Jurkat, Clone E6-1 (cell line): ENCODE measurements around the gene ZNF716. TPM values are rescaled to one million over a fixed set of nuclear protein-coding genes. Genes with fewer than 3 reads are reported as not detected.
"Not testable (repeated sequence)": the region's sequence is repeated elsewhere in the genome, so short reads cannot be mapped to it uniquely, and the experiment has no call there.

Experiments used
- DNase-seq: peaks from one replicate; pipeline ENCODE4 v3.0.0-alpha.2; 2011; ENCODE audit warnings: low read depth, low spot score
- H3K4me3 ChIP-seq: 2 replicates; pipeline ENCODE4 v1.5.1; 2011; ENCODE audit warnings: mild to moderate bottlenecking, low read length, control low read depth, moderate library complexity
- polyA plus RNA-seq: library from polyadenylated mRNA; unstranded; fragments of >200 nt; gene quantifications from one replicate; pipeline ENCODE4 v1.2.1, GENCODE V29; 2012; ENCODE audit warnings: missing spikeins; ENCODE audit not compliant: insufficient read length, insufficient read depth

The ZNF716 gene
- not detected for polyA plus RNA-seq

- no peak within 1 kb of the TSS for H3K4me3 ChIP-seq
- DNase-seq, result no peak
These were observed at the start of gene ZNF716 for GRCh38 chr7:57449904-57450303. Gene ZNF716 (plus strand): TSS chr7:57450177. CDS start chr7:57450289, 112 bp downstream.

- no peak for DNase-seq
- H3K4me3 ChIP-seq, result no peak overlapping the region
These were observed 49.3 kb upstream of the ZNF716 start for GRCh38 chr7:57400531-57401155.

- H3K4me3 ChIP-seq, result not testable (repeated sequence)
These were observed 46.9 kb upstream of the ZNF716 start for GRCh38 chr7:57403051-57403450.

GRCh38 chr7:57403601-57404342 lies 46.2 kb upstream of the ZNF716 start:
- no peak for DNase-seq
- H3K4me3 ChIP-seq, result no peak overlapping the region

More at GRCh38 chr7:57403051-57403450, 46.9 kb upstream of the ZNF716 start:
- not testable (repeated sequence) for DNase-seq

GRCh38 chr7:57404343-57404966 lies 45.5 kb upstream of the ZNF716 start:
- no peak overlapping the region for H3K4me3 ChIP-seq
- DNase-seq, result no peak

- H3K4me3 ChIP-seq, result no peak overlapping the region
- no peak for DNase-seq
These were observed 45.0 kb upstream of the ZNF716 start for GRCh38 chr7:57404967-57405421.

- no peak overlapping the region for H3K4me3 ChIP-seq
- DNase-seq, result no peak
These were observed 42.9 kb upstream of the ZNF716 start for GRCh38 chr7:57407125-57407524.

GRCh38 chr7:57412168-57412567 lies 37.8 kb upstream of the ZNF716 start:
- no peak for DNase-seq
- no peak overlapping the region for H3K4me3 ChIP-seq

GRCh38 chr7:57412618-57413017 lies 37.4 kb upstream of the ZNF716 start:
- no peak overlapping the region for H3K4me3 ChIP-seq
- no peak for DNase-seq

GRCh38 chr7:57413529-57414398 lies 36.2 kb upstream of the ZNF716 start:
- no peak overlapping the region for H3K4me3 ChIP-seq
- no peak for DNase-seq

- no peak overlapping the region for H3K4me3 ChIP-seq
- no peak for DNase-seq
These were observed 35.6 kb upstream of the ZNF716 start for GRCh38 chr7:57414415-57414814.

GRCh38 chr7:57414852-57415251 lies 35.1 kb upstream of the ZNF716 start:
- DNase-seq, result no peak
- no peak overlapping the region for H3K4me3 ChIP-seq

GRCh38 chr7:57415326-57415725 lies 34.7 kb upstream of the ZNF716 start:
- H3K4me3 ChIP-seq, result no peak overlapping the region
- no peak for DNase-seq

GRCh38 chr7:57415730-57416129 lies 34.2 kb upstream of the ZNF716 start:
- DNase-seq, result no peak
- H3K4me3 ChIP-seq, result no peak overlapping the region

GRCh38 chr7:57416601-57417358 lies 33.2 kb upstream of the ZNF716 start:
- H3K4me3 ChIP-seq, result no peak overlapping the region
- no peak for DNase-seq

GRCh38 chr7:57417736-57418135 lies 32.2 kb upstream of the ZNF716 start:
- H3K4me3 ChIP-seq, result no peak overlapping the region

GRCh38 chr7:57423768-57424167 lies 26.2 kb upstream of the ZNF716 start:
- DNase-seq, result no peak
- no peak overlapping the region for H3K4me3 ChIP-seq

More at GRCh38 chr7:57417736-57418135, 32.2 kb upstream of the ZNF716 start:
- DNase-seq, result no peak

GRCh38 chr7:57424515-57425238 lies 25.3 kb upstream of the ZNF716 start:
- no peak for DNase-seq
- H3K4me3 ChIP-seq, result no peak overlapping the region
